Glomerular visceral epithelial cell (primary cell): ENCODE results near the gene ITPR3.

Experiments
- DNase-seq: peaks from one replicate; pipeline ENCODE4 v3.0.0-alpha.2; 2016; ENCODE audit errors: extremely low spot score

ITPR3 gene

DNA sequence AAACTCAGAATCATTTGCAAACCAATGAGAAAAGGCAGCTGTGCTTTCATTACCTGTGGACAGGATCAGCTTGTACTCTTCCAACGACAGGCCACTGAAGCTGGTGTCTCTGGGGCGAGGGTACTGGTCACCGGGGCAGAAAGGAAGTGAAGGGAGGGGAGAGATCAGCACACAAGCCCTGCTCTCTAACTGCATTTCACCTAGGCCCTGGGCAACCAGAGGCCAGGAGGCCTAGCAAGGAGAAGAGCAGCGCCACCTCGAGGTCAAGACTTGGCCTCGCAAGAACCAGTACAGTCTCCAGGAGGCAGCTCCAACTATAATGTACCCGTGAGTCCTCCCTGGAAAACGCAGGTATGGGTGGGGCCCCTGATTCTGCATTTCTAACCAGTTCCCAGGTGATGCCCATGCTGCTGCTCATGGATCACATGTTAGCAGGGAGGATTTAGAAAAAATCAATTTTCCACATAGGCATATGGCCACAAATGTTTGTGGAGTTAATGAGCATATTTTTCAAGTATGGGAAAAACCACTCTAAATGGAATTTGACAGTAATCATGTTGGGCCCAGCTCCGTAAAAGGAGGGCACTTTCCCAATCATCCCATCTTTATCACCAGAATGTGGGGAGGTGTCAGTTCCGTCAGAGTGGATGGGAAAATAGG, 79.4 kb downstream of the ITPR3 start:
- peak; percentile 74 for DNase-seq

DNA sequence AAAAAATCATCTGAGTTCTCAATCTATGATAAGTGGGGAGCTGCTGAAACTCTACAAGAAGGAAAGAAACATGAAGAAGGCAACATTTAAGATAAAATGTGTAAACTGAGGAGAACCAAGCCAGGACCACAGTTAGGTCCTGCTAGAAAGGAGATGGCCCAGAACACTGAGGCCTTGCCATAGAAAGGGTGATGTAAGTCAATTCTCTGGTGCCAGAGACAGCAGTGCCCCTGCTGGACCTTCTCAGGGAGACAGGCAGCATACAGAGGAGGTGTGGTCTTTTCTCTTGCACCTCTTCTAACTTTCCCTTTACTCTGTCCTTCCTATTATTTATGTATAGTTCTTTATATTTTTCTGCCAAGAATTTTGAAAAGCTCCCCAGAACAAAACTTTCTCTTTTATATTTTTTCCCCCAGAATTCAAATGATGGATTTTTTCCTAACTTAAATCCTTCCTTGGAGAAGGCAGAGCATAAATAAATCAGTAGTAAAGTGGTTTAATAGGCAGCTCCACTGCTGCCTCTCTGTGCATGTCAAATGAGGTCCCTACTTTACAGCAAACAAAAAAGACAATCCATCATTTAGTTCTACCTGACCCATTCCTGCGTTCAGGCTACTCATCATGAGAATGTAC, 81.3 kb downstream of the ITPR3 start:
- DNase-seq, result peak; percentile 70

DNA sequence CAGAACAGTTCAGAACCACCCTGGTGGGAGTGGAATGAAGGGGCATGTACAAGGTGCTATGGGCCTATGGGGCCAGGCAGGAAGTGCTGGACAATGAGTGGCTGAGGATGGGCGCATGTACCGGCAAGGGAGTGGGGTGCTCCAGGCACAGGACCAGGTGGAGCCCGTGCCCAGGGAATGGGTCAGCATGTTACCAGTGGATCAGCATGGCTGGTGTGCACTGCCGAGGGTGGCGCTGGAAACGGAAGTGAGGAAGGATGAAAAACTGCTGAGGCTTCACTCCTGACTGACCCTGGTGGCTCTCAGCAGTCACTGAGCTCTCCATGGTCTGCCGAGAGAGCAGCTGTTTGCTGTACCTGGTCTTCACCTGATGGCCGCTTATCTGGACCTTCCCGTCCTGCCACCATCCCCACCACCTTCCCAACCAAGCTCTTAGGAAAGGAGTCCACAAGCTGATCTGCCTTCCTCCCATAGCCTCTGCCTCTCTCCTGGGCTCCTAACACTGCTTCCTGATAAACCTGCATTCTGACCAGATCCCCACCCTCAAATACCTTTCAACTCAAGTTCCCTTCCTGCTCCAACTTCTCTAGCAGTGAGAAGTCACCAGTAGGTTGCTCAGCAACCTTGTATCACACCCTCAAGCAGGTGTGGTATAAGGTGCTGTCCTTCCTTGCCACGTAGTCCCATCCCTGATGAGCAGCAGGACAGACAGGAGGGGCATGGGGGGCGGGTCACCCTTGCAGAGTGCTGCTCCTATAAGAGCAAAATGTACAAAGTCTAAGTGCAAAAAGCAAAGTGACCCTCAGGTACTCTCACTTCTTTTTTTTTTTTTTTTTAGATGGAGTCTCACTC, 83.3 kb downstream of the ITPR3 start:
- DNase-seq, result no peak

DNA sequence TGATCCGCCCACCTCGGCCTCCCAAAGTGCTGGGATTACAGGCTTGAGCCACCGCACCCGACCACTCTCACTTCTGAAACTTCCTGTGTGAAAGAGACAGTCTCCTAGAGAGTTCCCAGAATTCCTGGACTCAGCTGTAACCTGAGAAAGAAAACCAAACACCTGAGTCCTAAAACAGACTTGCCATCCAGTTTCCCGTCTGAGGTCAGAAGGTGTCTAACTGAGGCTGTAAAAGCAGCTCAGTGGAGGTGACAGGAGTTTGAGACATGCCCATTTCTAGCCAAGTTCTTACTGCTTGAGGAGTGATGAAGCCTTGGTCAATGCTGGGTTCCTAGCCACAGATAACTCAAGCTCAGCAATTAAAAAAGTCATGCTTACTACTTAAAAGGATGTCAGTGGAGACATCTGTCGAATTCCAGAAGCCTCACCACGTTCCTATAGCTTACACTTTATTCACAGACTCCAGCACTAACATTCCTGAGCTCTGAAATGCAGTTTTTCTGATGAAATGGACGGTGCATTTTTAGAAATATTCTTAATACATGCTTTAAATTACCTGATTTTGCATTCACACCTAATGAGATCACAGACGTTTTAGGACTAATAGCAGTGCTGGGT, 84.3 kb downstream of the ITPR3 start:
- DNase-seq, result no peak

DNA sequence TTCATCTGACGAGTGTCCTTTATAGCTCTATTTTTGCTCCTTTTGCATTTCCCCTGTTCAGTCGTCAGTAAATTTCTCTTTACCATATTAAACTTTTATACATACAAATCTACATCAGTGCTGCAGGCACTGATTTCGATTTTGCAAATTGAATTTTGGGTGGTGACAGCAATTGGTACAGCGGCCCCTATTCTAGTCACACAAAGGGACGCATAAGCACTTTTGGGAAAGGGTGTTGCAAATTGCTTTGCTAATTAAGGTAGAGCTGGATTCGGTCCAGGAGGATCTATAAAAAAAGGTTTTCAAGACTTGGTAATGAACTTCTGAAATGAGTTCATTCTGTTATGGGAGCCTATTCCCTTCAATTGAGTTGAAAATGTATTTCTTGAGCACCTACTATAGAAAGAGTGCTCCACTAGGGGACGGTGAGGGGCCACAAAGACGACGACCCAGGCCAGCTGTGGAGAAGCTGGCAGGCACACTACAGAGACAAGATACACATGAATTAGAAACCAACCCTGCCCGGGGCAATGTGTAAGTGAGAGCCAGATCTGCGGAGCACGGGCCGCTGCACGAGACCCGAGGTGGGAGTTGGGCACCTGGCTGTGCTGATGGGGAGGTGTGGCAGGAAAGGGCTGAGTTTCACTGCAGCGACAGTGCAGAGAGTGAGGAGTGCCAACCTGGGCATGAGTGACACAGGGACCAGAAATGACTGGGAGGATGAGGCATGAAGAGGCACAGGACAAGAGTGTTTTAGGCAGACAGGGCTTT, 85.0 kb downstream of the ITPR3 start:
- DNase-seq, result no peak

DNA sequence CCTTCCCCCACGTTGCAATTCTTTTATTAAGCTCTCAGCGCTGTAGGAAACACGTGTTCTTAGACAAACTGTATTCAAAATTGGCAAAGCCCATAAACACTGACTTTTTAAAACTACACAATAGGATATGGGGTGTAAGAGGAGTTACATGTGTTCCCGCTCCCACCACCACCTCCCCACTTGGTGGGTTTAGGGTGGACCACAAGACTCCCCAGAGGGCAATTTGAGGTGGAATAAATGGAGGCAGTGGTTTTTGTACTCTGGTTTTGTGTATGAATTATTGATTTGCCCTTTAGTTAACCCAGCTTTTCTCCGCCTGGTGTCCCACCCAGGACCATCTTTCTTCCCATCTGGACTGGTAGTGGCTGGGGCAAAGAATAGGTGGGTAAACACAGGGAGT, 86.6 kb downstream of the ITPR3 start:
- DNase-seq, result no peak

DNA sequence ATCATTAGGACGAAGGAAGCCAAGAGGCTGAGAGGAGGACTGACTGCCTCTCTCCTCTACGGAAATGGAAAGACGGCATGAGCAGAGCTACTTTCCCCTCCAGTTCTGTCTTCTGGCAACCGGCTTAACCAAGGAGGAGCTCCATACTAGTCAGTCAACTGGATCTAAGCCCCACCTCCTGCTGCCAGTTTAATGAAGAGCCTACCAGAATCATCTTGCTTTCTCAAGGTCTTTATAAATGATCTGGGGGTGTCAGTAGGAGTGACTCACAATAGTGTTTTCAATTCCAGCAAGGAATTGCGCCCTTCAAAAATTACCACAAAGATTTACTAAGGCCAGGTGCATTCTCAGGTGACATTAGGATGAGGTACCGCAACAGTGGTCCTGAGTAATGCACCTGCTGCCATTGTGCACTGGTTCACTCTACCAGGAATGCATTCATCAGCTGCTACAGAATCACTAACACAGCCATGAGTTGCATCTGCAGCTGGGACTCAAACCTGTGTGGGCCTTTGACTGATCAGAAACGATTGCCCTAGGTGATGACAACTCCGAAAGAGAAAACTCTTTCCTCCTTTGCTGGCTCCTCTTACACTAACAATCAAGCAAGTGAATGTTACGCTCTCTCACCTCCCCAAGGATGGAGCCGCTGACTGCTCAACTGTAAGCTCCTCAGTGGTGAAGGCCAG, 87.5 kb downstream of the ITPR3 start:
- no peak for DNase-seq

DNA sequence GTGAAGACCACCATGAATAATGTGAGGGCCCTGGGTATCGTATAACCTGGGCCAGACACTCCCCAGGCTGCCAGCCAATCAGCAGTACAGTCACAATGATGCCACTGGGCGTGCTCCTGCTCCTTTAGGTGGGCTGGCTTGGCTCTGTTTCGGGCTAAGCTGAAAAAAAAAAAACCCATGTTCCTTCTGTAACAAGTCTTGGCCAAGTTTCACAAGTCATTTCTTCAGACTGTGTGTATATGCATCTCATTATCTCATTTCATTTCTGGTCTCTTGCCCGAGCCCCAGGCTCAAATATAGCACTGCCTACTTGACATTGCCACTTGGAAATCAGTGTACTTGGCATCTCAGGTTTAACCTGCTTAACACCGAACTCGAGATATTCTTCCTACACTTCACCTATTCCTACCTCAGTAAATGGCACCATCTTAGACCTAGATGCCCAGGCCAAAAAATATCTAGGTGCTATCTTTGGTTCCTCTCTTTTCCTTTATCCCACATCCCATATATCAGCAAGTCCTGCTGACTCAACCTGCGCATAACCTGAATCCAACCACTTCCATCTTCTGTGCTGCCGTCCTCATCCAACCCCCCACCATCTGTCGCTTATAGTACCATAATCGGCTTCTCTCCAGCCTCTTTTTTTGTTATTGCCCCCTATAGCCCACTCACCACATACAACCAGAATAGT, 88.6 kb downstream of the ITPR3 start:
- no peak for DNase-seq

DNA sequence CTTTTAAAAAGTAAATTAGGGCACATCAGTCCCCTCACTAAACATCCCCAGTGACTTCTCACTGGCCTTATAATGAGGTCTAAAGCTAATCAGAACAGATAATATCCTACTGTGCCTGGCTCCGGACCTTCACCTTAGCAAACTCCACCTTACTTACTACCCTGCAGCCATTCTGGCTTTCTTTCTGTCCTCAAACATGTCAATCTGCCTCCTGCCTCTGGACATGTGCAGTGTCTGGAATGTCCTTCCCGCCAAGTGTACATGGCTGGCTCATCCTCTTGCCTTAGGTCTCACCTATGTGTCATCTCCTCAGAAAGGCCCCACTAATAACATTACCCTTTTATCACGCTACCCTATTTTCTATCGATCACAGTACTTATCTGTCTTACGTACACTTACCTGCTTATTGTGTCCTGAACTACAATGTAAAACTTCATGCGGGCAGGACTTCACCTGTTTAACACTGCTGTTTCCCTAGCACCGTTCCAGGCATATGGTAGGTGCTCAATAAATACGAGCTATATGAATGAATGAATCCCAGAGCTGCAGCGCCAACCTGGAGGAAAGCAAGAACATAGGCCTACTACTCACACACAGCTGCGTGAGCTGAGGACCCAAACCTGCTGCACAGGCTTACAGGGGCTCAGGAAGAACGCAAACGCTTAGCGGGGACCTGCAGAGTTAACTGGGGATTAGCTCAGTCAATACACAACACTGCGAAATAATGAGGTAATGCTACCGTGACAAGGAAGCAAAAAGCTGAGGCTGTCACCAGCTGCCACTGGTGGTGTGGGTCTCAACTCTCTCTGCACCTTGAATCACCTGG, 89.4 kb downstream of the ITPR3 start:
- DNase-seq, result peak; percentile 15

DNA sequence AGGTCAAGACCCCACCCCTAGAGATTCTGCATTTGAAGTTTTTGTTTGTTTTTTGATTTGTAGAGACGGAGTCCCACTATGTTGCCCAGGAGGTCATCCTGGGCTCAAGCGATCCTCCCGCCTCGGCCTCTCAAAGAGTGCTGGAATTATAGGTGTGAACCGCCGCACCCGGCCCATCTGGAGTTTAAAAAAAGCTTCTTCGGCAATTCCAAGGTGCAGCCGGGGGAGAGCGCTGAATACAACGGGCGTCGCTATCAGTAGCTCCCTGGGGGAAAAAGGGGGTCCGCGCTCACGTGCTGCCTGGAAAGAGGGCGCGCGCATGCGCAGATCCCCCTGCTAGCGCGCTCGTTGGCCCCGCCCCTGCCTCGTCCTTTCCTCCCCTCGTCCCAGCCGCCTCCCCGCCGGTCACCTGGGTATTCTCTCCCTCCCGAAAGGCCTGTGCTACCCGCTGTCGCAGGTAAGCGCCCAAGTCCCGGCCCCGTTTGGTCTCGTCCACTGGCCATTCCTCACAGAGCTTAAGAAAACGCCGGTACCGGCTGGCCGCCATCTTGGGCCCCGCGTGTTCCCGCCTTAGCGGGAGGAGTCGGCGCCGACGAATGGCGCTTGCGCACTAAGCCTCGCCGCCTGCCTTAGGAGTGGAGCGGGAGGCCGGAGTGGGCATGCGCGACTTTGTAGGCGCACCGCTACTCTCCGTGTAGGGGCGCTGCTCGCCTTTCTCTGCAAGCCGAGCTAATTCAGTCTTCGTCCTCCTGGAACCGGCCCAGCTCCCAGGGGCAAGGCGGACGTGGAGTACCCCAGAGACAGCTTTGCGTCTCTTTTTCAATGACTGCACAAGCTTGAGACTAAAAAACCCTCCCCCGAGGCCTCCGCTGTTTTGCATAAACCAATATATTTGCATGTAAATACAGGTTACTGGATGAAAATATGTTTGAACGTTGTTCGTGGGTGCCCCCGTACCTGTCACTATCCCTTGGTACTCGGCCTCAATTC, 90.3 kb downstream of the ITPR3 start, which contains the start of gene UQCC2:
Gene UQCC2, minus strand, starts transcription at position 561 of the 990 bp plus-strand sequence. Its CDS starts 14 bp downstream, at position 547.
- DNase-seq, result peak; percentile 97

DNA sequence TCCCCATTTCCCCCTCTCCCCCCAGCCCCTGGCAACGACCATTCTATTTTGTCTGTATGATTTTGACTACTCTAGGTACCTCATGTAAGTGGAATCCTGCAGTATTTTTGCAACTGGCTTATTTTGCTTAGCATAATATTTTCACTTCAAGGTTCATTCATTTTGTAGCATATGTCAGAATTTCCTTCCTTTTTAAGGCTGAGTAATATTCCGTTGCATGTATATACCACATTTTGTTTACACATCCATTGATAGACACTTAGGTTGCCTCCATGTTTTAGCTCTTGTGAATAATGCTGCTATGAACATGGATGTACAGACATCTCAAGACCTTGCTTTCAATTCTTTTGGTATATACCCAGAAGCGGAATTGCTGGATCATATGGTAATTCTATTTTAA, 91.8 kb downstream of the ITPR3 start:
- no peak for DNase-seq

DNA sequence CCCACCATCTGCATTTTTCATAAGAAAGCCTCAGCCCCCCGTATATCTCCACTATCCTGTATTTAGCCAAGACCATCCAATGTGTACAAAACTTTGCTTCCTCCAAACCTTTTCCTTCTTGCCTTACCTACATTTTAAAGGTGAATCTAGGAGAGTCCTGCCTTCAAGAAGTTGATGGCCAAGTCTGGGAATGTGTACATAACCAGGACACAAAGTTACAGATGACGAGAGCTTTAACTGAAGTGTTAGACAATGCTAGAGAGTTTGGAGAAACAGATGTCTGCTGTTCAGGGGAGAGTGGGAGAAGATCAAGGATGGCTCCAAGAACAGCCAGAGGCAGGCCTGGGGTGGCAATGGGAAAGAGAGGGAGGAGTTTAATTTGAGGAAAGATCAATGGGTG, 92.7 kb downstream of the ITPR3 start:
- no peak for DNase-seq

DNA sequence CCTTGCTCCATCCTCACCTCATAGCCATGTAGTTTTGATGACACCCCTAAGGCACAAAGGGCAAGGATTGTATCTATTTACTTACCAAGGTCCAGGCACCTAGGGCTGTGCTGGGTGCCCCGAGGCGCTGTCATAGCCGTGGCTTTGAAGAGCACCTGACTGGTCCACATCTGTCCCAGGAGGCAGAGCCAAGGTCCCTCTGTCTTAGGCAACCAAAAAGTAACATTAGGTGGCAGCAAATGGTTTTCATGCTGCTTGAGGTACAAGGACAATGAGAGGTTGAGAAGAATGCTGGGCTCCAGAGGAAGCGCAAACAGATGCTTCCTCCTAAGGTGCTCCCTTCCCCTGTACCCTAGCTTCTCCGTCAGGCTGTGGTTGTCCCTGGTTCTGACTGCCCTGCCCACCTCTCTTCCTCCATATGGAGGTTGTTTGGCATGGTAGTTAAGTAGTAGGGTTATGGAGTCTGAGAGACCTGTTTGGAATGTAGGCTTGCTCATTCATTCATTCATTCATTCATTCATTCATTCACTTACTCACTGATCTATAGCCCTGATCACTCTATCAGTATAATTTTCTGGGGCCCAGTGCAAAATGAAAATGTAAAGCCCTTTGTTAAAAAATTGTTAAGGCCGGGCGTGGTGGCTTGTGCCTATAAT, 93.4 kb downstream of the ITPR3 start:
- DNase-seq, result no peak

DNA sequence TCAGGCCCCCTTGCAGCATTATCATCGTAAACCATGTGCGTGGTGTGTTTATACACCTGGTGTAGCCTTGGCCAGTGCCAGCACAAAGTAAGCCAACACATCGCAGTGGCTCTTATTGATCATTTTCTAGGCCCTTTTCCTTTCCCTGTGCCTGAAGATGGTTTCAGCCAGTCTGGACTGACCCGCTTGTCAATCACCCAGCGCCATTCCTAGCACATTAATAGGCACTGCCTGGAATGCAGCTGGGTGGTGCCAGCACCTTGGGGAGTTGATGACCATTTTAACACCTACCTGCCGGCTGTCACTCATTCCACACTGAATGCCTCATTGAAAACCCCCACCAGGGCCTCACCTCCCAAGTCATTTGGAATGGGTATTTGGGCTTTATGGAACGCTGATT, 95.3 kb downstream of the ITPR3 start:
- DNase-seq, result no peak

DNA sequence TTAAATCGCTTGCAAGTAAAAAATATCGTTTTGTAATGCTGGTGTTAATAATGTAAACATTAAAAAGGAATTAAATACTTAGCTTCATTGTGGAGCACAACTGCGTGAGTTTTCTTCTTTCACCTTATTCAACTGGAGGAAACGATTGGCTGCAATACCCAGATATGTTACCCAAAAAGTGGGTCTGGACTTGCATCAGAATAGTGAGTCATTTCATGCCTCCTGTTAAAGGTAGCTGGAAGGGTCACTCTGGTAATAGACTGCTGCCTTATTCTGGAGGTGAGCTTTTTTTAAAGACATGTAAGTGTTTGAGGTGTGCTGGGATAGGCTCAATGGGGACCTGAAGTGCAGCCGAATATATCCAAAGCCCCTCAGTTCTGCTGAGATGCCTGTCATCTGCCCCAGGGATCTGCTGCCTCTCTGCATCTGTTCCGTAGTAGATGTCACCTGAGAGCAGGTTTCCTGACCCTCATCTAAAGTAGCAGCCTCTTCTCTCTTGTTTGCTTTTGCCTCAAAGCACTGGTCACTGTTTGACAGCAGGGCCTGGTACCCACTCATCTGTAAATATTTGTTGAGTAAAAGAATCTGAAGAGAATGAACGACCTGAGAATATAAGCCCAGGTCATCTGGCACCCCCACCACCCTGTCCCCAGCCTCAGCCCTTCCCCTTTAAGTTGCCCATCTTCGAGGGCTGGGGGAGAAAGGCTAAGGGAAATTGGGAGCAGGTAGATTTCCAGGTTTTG, 95.9 kb downstream of the ITPR3 start:
- no peak for DNase-seq

DNA sequence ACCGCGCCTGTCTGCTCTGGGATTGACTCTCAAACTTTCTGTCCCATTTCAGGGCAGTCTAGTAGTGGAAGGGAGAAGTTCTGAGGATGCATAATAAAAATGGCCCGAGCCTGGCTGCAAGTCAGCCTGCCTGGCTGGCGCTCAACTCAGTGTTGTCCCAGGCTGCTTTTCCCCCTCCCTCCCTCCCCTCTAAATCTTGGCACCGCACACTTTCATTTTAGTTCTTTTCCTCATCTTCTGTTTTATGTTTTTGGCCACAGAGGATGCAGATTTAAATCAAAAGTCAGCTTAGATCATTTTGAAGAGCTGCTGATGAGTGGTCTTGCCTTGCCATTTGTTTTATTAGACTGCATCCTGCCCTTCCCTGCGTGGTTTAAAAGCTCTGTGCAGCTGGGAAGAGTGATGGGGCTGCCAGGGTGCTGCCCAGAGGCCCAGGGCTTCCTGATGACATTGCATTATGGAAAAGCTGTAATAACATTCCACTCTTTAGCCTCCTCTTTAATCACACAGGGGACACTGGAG, 96.9 kb downstream of the ITPR3 start:
- DNase-seq, result no peak

DNA sequence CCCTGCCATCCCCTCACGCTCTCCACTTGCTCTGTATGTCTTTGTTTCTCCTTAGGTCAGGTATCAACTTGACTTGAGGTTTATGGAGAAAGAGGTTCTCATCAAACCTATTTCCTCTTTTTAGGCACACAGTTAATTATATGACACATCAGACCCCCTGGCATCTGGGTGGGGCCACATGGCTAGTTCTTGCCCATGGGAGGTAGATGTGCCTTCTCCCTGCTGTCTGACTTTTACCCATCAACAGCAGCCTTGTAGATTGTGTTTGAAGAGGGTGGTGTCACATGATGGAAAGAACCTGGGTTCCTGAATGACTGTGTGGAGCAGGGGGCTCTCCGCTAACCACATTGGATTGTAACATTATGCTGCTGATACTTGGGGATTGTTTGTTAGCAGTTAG, 97.6 kb downstream of the ITPR3 start:
- no peak for DNase-seq
